SIG-M5 (cell line): ENCODE measurements around the gene MSMO1.
"Not testable (repeated sequence)": the region's sequence is repeated elsewhere in the genome, so short reads cannot be mapped to it uniquely, and the experiment has no call there.

Experiments used
- DNase-seq: peaks from one replicate; lab custom pipeline; 2025; lab: John Stamatoyannopoulos, UW

MSMO1 gene

DNA sequence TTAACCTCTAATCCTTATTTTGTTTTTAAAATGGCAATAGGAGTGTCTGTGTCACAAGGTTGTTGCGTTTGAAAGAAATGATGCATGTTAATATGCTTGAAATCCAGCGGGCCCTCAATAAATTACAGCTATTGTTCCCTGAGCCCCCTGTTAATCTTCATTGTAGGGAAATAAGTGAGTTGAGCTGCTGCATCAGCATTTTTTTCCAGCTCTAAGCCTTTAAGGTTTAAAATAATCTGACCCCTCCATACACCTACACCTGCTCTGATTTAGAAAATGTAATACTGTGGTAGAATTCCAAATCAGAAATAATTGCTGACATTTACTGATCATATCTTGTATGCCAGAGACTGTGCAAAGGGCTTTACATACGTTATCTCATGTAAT lies 2.6 kb upstream of the MSMO1 start:
- no peak for DNase-seq

- no peak for DNase-seq
Measured at GRCh38 chr4:165325732-165326512, 1.5 kb upstream of the MSMO1 start.

- no peak for DNase-seq
Measured at GRCh38 chr4:165326831-165327210, 648 bp upstream of the MSMO1 start.

DNA sequence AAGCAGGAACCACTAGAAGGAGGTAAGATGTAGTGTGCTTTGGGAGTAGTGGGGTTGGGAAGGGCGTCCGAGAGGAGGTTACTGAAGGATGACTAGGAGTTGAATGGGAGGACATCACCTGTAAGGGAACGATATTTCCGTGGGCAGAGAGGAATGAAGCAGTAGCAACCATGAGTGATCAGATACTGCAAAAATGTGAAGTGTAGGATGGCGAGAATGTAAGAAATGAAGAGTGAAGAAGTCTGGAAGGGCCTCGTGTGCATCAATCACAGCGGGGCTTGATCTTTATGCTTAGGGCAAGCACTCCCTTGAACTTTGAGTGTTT lies 594 bp downstream of the MSMO1 start:
- DNase-seq = no peak

GRCh38 chr4:165328708-165329107 lies 1.2 kb downstream of the MSMO1 start:
- no peak for DNase-seq

- no peak for DNase-seq
Measured at GRCh38 chr4:165330071-165330470, 2.6 kb downstream of the MSMO1 start.

GRCh38 chr4:165330666-165331065 lies 3.2 kb downstream of the MSMO1 start:
- no peak for DNase-seq

DNA sequence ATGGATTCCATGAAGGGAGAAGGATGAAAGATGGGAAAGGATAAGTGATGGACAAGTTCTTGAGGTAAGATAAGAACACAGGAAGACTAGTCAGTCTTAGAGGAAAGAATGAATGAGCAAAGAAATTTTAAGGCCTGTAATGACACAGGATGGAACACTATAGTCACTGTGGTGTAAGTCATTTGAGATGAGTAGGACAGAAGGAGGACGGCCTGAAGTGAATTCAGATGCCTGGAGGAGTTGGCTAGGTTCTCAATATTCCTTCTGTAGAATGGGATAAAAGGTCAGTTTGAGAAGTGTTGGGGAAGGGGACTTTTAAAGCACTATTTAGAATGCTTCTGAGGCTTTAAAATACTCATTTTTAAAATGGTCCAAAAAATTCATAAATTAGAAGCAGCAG lies 3.9 kb downstream of the MSMO1 start:
- no peak for DNase-seq

- no peak for DNase-seq
Measured at GRCh38 chr4:165331823-165332222, 4.4 kb downstream of the MSMO1 start.

GRCh38 chr4:165332502-165332901 lies 5.0 kb downstream of the MSMO1 start:
- DNase-seq = no peak

- no peak for DNase-seq
Measured at GRCh38 chr4:165335163-165335703, 7.8 kb downstream of the MSMO1 start.

GRCh38 chr4:165336743-165337142 lies 9.3 kb downstream of the MSMO1 start:
- DNase-seq = no peak

DNA sequence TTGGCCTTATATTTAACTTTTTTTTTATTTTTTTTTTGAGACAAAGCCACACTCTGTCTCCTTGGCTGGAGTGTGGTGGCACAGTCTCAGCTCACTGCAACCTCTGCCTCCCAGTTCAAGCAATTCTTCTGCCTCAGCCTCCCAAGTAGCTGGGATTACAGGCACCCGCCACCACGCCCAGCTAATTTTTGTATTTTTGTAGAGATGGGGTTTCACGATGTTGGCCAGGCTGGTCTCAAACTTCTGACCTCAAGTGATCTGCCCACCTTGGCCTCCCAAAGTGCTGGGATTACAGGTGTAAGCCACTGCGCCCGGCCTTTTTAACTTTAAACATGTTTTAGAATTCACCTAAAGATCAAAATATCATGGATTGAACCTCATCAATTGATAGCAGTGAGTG lies 14.9 kb downstream of the MSMO1 start:
- DNase-seq = not testable (repeated sequence)

GRCh38 chr4:165343353-165344191 lies 16.1 kb downstream of the MSMO1 start:
- no peak for DNase-seq

GRCh38 chr4:165345666-165346417 lies 18.4 kb downstream of the MSMO1 start:
- DNase-seq = no peak

GRCh38 chr4:165347647-165348569 lies 20.4 kb downstream of the MSMO1 start:
- DNase-seq = no peak

GRCh38 chr4:165351359-165352130 lies 24.1 kb downstream of the MSMO1 start:
- no peak for DNase-seq

- DNase-seq = no peak
Measured at GRCh38 chr4:165355900-165356300, 28.4 kb downstream of the MSMO1 start.

GRCh38 chr4:165359506-165359905 lies 32.0 kb downstream of the MSMO1 start:
- no peak for DNase-seq

- DNase-seq = no peak
Measured at GRCh38 chr4:165360041-165360695, 32.7 kb downstream of the MSMO1 start.
